TTC549 (cell line): ENCODE measurements around the gene PLA2G2F.

Experiments used
- FAIRE-seq: peaks from 2 replicates; lab custom pipeline; 2012; peaks lifted over from hg19 to GRCh38; lab: Jason Lieb, UNC

The PLA2G2F gene, protein sequence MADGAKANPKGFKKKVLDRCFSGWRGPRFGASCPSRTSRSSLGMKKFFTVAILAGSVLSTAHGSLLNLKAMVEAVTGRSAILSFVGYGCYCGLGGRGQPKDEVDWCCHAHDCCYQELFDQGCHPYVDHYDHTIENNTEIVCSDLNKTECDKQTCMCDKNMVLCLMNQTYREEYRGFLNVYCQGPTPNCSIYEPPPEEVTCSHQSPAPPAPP

DNA sequence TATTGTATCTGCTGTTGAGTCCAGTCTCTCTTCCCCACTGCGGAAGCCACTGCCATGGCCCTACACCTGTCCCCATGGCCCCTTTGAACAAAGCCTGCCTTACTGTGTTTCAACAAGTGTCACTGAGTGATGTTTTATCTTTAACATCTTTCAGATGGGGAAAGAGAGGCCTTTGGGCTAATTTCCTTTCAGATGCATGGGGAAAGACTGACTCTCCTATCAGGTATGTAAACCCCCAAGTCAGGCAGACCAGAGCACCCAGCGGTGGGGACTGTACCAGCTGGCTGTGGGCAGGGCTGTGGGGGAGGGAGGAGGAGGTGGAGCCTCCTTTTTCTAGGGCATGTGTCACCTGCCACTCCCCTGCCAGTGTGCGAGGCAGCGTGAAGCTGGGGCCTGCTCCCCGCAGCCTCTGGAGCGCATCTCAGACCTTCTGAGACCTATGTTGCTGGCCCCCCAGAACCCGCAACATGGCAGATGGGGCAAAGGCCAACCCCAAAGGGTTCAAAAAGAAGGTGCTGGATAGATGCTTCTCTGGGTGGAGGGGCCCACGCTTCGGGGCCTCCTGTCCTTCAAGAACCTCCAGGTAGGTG is at the start of gene PLA2G2F:
Gene PLA2G2F, plus strand, starts transcription at position 363 of the 590 bp plus-strand sequence. Its CDS starts 105 bp downstream, at position 468.
- FAIRE-seq, result no peak

DNA sequence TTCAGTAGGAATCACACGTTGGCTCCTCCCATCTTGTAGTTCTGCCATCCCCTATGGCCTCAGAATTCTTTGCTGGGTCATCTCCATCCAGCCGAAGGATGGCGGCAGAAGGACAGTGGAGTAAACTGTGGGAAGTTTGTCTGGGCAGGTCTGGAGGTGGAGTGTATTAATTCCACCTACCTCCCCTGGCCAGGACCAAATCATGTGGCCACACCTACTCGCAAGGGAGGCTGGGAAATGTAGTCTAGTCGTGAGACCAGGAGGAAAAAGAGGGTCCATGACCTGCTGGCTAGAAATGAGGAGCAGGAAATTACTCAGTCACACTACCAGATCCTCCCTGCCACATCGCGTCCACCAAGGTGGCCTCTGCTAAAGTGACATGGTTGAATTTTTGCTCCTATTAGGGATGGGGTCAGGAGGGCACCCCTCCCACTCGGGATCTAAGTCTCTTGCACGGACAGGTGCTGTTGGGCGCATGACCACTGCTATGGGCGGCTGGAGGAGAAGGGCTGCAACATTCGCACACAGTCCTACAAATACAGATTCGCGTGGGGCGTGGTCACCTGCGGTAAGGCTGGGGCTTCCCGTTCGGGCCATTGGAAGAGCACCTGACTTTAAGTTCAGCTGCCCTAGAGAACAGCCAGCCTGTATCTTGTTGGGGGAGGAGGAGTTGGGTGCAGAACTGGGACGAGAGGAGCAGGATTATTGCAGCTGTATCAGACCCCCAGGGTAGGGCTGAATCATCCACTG is 49.6 kb upstream of the PLA2G2F start:
- FAIRE-seq, result no peak

DNA sequence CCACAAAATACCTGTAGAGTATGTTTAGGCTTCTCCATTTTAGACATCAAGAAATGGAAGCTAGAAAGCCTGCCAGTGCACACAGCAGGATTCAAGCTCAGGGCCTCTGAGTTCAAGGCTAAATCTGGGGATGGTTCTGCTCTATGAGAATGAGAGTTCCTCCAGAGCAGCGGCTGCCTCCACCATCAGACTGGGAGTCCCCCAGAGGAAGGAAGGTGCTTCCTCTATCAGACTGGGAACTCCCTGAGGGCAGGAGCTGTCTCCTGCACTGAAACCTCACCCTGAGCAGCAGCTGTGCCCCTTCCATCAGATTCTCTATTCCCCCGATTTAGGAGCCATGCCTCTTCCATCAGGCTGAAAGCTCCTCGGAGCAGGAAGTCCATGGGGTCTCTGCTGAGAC is 49.0 kb upstream of the PLA2G2F start:
- FAIRE-seq, result no peak

DNA sequence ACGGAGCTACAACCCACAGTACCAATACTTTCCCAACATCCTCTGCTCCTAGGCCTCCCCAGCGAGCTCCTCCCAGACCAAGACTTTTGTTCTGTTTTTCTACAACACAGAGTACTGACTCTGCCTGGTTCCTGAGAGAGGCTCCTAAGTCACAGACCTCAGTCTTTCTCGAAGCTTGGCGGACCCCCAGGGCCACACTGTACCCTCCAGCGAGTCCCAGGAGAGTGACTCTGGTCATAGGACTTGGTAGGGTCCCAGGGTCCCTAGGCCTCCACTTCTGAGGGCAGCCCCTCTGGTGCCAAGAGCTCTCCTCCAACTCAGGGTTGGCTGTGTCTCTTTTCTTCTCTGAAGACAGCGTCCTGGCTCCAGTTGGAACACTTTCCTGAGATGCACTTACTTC is 48.5 kb upstream of the PLA2G2F start:
- no peak for FAIRE-seq

DNA sequence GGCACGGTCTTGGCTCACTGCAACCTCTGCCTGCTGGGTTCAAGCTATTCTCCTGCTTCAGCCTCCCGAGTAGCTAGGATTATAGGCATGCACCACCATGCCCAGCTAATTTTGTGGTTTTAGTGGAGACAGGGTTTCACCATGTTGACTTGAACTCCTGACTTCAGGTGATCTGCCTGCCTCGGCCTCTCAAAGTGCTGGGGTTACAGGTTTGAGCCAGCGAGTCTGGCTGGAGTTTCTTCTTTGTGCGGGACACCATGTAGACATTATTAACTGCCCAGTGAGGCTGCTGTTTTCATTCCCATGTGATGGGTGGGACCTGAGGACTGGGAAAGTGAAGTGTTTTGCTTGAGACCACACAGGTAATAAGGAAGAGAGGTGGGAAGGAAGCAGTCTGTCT is 45.8 kb upstream of the PLA2G2F start:
- FAIRE-seq, result no peak

DNA sequence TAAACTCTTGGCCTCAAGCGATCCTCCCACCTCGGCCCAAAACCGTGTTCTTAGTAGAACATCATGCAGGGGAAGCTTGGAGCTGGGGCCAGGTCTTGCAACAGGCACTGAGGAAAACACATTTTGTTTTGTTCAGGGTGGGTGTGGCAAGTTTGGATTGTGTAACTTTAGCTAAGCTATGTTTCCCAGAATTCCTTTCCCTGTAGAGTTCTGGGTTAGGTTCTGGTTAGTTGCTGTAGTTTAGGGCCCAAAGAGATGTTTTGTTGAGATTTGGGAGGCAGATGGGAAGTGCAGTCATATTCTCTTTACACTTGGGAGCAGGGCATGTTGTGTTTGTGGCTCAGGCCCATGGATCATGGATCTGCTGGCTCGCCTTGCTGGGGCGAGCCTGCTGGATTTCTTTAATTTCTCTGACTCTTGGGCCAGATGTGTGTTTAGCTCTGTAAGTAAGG is 45.2 kb upstream of the PLA2G2F start:
- FAIRE-seq, result no peak

DNA sequence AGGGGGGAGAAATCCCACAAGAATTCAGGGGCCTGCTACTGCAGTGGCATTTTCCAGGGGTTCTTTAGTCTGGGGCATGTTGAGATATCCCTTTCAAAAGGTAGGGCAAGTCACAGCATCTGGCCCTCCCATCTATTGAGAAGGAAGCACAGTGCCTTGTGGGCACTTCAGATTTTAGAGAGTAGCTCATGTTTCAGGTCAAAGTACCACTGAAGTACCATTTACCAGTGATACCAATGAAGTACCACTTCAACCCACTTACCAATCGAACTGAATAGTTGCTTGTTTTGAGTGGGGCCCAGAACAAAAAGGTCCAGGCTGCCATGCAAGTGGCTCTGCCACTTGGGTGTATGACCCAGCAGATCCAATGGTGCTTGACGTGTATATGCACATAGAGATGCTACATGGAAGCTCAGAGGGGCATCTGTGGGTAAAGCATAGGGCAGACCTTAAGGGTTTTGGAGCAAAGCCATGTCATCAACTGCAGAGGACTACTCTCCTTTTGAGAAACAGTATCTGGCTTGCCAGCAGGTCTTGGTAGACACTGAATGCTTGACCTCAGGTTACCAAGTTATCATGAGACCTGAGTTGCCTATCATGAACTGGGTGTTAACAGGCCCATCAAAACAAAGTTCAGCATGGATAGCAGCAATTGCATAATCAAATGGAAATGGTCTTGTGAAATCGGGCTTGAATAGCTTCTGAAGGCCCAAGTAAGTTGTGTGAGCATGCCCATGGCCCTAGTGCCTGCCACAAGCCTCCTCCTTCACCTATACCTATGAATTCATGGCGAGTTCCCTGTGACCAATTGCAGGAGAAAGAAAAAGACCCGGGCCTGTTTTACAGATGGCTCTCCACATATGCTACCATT is 43.3 kb upstream of the PLA2G2F start:
- no peak for FAIRE-seq

DNA sequence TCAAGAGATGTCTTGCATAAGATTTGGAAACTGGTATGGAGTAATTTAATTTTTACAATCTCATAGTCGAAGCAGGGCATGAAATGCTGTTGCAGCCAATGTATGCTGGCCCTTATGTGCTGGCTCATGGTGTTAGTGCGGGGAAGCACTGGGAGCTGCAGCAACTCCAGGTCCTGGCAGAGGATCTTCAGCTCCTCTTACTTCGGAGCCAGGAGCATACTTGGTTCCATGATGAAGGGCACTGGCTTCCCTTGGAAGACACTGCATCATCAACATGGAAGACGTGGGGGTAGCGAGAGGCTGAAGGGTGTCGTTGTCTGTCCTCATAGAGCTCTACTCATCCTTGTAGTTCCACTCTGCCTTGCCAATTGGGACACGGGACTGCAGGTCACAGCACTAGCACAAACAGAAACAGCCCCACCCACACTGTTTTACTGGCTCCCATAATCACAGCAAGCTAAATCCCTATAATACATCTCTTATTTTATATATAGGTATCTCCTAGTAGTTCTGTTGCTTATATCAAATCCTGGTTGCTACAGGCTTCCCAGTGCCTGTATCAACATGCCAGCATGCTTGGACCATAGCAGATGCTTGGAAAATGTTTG is 42.2 kb upstream of the PLA2G2F start:
- FAIRE-seq, result no peak

DNA sequence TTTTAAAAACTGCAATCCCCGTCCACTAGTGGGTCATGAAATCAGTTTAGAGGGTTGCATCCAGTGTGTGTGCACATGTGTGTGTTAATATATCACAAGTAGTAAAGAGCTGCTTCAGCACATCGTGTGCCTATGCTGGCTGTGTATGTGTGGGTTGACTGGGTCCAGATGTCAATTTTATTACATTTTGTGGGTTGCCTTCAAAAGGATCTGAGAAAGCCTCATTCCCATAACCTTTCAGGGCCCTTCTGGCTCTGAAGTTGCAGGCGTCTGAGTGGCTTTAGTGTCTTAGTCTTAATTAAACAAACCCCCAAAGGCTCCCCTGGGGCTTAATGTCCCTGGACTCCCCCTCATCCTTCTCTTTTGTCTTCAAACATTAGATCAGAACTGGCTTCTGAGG is 39.6 kb upstream of the PLA2G2F start:
- FAIRE-seq, result no peak

DNA sequence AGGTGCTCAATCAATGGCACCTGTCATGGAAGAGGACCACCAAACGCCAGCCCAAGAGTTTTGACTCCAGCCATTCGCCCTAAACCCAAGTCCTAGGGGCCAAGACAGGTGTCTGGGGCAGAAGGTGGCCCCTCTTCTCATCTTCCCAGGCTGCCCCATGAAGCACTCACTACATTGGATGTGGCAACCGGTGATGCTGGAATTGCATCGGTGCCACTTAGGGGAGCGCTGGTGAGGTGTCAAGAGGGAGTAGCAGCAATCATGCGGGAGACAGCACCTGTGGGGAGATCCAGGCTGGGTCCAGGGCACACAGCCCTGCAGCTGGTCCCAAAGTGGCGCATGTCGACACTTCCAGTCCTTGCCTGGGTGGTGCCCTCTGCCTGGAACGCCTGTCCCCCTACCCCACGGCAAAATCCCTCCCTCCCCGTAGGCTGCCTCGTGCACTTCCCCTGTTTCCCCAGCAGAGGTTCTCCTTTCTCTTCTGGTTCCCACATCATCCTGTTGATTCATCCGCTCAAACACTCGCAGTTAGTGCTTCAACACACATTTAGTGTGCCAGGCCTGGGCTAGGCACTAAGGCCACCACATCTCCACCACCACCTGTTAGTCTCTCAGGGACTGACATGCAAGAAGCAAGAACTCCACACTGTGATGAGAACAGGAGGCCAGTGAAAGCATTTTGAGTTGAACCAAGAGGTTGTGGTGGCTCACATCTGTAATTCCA is 38.3 kb upstream of the PLA2G2F start:
- no peak for FAIRE-seq

DNA sequence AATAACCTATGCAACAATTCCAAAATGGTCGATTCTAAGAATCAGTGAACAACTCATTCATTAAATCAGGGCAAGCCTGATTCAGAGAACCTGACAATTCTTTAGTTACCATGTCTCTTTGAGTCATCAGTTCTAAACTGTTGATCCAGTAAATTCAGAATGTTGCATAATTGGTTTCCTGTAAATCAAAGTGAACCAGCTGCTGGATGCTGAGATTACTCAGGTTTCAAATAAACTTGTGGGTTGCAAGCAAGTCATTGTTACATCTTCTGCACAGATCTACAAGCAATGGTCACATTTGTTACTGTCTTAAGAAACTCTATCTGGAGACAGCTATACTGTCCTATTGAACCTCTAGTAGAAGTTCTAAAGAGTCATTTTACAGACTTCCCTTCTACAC is 36.2 kb upstream of the PLA2G2F start:
- no peak for FAIRE-seq

DNA sequence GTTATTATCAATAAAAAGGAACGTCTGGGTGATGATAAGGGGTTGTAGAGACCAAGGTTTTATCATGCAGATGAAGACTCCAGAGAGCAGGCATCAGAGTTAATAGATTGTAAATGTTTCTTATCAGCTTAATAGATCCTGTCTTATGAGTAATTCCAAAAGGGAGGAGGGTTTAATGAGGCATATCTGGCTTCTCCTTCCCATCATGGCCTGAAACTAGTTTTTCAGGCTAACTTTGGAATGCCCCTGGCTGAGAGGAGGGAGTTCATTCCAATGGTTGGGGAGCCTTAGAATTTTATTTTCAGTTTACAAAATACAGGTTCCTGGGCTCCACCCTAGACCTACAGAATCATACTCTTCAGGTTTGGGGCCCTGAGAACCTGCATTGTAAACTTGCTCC is 33.3 kb upstream of the PLA2G2F start:
- no peak for FAIRE-seq

DNA sequence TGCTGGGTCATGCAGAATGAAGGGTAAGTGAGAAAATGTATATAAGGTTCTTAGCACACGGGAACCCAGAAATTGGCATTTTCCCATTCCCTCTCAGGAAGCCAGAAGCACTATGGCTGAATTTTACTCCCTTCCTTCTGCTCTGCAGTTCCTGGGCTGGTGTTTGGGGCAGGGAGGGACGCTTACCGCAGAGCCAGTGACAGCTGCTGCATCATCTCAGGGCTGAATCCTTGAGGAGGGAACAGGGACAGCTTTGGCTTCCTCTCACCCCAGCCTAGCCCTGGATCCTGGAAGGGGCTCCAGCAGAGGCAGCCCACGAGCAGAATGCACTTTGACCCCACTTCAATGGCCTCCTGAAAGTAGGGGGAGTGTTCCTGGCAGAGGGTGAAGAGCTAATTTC is 31.8 kb upstream of the PLA2G2F start:
- FAIRE-seq, result no peak

DNA sequence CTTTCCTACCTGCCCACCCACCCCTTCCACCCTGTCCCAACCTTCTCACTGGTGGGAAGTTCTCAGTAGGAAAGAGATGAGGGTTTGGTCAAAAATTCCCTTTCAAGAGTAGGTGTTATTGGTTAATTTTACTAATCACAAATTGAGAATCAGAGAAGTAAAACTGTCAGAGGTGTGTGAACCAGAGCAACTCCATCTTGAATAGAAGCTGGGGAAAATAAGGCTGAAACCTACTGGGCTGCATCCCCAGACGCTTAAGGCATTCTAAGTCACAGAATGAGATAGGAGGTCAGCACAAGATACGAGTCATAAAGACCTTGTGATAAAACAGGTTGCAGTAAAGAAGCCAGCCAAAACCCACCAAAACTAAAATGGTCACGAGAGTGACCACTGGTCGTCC is 31.3 kb upstream of the PLA2G2F start:
- no peak for FAIRE-seq

DNA sequence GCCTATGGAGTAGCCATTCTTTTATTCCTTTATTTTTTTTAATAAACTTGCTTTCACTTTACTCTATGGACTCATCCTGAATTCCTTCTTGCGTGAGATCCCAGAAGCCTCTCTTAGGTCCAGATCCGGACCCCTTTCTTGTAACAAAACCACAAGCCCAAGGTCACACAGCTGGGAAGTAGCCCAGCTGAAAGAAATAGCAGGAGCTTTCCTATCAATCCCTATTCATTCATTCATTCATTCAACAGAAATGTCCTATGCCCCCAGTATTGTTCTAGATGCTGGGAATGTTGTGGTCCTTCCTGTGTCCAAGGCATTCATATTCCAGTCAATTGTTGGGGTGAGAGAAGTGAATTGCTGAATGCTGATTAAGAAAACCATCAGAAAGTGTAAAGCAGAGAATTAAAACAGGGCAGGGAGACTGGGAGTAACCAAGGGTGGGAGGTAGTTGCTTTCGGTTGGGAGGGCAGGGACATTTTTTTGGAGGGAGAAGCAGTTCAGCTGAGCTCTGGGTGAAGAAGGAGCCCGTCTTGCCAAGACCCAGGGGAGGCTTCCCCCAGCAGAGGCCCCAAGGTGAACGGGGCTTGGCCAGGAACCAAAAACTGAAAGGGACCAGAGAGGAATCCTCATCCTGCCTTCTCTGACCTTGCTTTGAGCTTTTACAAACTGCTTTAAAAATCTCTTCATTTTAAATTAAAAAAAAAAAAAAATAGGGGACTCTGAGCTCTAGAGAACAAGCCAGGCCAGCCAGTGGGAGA is 30.6 kb upstream of the PLA2G2F start:
- no peak for FAIRE-seq

DNA sequence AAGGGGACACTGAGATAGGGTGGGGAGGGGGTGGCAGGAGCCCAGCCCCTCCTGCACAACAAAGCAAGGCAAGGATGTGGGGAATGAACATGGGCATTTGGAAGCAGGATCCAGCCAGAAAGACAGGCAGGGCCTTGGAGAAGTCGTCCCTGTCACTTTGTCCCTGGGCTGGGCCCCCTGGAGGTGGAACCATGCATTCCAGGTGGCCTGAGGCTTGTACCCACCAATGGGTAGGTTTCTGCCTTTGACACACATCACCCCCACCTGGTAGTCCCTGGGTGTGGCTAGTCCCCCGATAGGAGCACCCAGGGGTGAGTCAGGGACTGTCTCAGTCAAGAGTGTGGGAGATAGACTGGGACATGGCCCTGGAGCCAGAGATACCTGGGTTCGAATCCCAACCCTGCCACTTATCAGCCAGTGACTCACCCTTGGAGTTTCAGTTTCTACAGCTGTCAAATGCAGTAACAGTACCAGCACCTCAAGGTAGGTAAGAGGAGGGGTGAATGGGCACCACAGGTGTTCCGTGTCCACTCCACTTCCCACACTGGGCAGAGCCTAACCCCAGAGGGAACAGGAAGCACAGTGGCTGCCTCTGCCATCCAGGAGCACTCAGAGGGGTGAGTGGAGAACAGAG is 29.8 kb upstream of the PLA2G2F start:
- no peak for FAIRE-seq

DNA sequence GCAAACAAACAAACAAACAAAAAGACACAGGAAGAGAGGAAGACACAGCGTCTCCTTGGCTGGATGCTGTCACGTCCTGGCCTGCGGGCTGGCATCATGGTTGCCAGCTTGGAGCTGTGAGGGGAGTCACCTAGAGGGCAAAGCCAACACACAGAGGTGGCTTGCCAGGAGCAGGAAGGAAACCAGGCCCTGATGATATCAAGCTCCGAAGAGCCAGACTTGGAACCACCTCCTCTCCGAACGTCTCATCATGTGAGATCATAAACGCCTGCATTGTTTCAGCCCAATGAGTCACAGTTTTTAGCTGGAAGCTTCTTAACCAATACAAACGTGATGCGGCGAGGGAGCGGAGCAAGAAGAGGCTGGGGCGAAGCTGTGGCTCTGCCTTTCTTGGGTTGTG is 28.4 kb upstream of the PLA2G2F start:
- FAIRE-seq, result no peak

DNA sequence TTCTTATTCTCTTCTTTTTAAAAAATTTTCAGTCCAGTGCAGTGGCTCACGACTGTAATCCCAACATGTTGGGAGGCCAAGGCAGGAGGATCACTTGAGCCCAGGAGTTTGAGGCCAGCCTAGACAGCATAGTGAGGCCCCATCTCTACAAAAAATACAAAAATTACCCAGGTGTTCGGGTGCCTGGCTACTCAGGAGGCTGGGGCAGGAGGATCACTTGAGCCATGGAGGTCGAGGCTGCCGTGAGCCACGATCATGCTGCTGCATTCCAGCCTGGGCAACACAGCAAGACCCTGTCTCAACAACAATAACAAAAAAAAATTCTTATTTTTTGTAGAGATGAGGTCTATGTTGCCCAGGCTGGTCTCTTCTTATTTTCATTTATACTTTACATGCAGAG is 27.7 kb upstream of the PLA2G2F start:
- no peak for FAIRE-seq

DNA sequence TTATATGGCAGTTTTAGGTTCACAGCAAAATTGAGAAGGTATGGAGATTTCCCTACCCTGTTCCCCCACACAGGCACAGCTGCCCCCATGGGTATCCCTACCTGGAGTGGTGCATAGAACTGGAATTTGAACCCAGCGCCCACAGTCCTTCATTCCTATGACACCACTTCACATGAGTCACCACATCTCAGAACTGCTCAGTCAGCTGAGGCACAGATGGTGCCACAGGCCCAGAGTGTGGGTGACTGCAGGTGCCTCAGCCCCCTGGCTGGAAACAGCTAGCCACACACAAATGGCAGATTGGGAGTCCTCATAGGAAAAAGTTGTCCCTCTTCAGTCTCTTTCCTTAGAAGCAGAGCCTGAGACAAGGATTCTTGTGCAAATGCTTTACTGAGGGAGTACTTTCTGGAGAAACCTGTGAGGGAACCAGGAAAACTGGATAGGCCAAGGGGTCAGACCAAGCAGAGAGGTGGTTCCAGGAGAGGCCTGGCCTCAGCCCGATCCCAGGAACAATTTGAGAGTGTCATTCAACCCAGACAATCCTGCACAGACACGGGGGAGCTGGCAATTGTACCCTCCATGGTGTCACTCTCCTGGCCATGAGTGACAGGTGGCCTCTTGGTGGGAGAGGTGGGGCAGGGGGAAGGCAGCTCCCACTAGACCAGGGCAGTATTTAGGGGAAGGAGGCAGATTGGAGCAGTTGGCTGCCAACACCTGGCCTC is 26.7 kb upstream of the PLA2G2F start:
- FAIRE-seq, result no peak
